OCI-LY7 (cell line): ENCODE measurements around the gene ADAM12. TPM values are rescaled to one million over a fixed set of nuclear protein-coding genes. Genes with fewer than 3 reads are reported as not detected.

Source experiments
- BruUV-seq: library from RNA; stranded (reverse); fragments of 400-500 nt; replicated peaks from 2 replicates; lab custom pipeline; 2021; lab: Mats Ljungman, UMichigan
- CTCF ChIA-PET: fragments of 300-600 bp; sonication (Branson Sonifier 250); formaldehyde crosslinking; loops from one replicate; lab custom pipeline; 2022; ENCODE audit warnings: antibody characterized with exemption; ENCODE audit not compliant: unreplicated experiment; lab: Charles Lee
- POLR2A ChIA-PET: fragments of 300-600 bp; sonication (Branson Sonifier 250); formaldehyde crosslinking; loops from one replicate; lab custom pipeline; 2022; ENCODE audit warnings: antibody characterized with exemption; lab: Charles Lee
- DNase-seq: peaks from one replicate; pipeline ENCODE4 v3.0.0-alpha.2; 2015; ENCODE audit warnings: low spot score
- H2AFZ ChIP-seq: fragments of 200-600 bp; sonication (generic), shearing (Covaris generic); 2 replicates; pipeline ENCODE4 v1.6.1; 2014; ENCODE audit warnings: mild to moderate bottlenecking, antibody characterized with exemption, low read length, moderate library complexity
- H3K27ac ChIP-seq: fragments of 200-600 bp; sonication (generic); 2 replicates; pipeline ENCODE4 v1.5.1; 2014; ENCODE audit warnings: mixed run types, low read depth, mild to moderate bottlenecking, moderate library complexity, low read length, inconsistent platforms; ENCODE audit not compliant: poor library complexity, severe bottlenecking
- H3K36me3 ChIP-seq: fragments of 200-600 bp; sonication (generic); 2 replicates; pipeline ENCODE4 v1.6.1; 2014; ENCODE audit warnings: mild to moderate bottlenecking, antibody characterized with exemption, low read length, moderate library complexity, mixed read lengths; ENCODE audit not compliant: insufficient read depth
- H3K4me1 ChIP-seq: fragments of 200-600 bp; sonication (generic); 2 replicates; pipeline ENCODE4 v1.5.1; 2014; ENCODE audit warnings: mild to moderate bottlenecking, low read length; ENCODE audit not compliant: insufficient read depth, poor library complexity, severe bottlenecking
- H3K4me2 ChIP-seq: fragments of 200-600 bp; sonication (generic); 2 replicates; pipeline ENCODE4 v1.6.1; 2014; ENCODE audit warnings: mild to moderate bottlenecking, low read length
- H3K4me3 ChIP-seq: fragments of 200-600 bp; sonication (generic); 2 replicates; pipeline ENCODE4 v1.5.1; 2014; ENCODE audit warnings: mild to moderate bottlenecking, low read depth, low read length; ENCODE audit not compliant: poor library complexity, severe bottlenecking
- H3K79me2 ChIP-seq: fragments of 200-600 bp; sonication (generic); 2 replicates; pipeline ENCODE4 v1.6.1; 2016; ENCODE audit warnings: low read depth, mild to moderate bottlenecking, low read length, moderate library complexity, mixed read lengths; ENCODE audit not compliant: insufficient read depth
- H3K9me2 ChIP-seq: fragments of 200-600 bp; sonication (generic); 2 replicates; pipeline ENCODE4 v1.6.1; 2016; ENCODE audit warnings: mild to moderate bottlenecking, low read length, mixed read lengths; ENCODE audit not compliant: insufficient read depth
- H3K9me3 ChIP-seq: fragments of 200-600 bp; sonication (generic); 2 replicates; pipeline ENCODE4 v1.6.1; 2014; ENCODE audit warnings: mild to moderate bottlenecking, mixed run types, low read length, mixed read lengths
- H4K20me1 ChIP-seq: fragments of 200-600 bp; sonication (generic); 2 replicates; pipeline ENCODE4 v1.6.1; 2014; ENCODE audit warnings: mild to moderate bottlenecking, antibody characterized with exemption, low read length, moderate library complexity, mixed read lengths; ENCODE audit not compliant: insufficient read depth
- EZH2phosphoT487 ChIP-seq: fragments of 200-600 bp; sonication (generic); IDR thresholded peaks from 2 replicates; pipeline ENCODE4 v1.6.1; 2018; ENCODE audit warnings: low read depth, borderline replicate concordance, mild to moderate bottlenecking, mixed run types, antibody characterized with exemption, low read length, moderate library complexity, mixed read lengths
- intact Hi-C: fragments of 100-400 bp; cut with micrococcal nuclease; formaldehyde crosslinking; loops from one replicate; pipeline ENCODE4 v1.10.0; 2022; ENCODE audit not compliant: unreplicated experiment
- total RNA-seq, 2 experiments: library from RNA; depleted of rRNA in 1 of 2; stranded (reverse); fragments of >200 nt in 1 of 2; shearing (Covaris generic) in 1 of 2; gene quantifications; 2 replicates each; pipeline ENCODE4 v1.2.3, GENCODE V29; 2014 to 2022
- TF ChIP-seq, protein P1 (sequence below): fragments of 200-600 bp; sonication (generic); conservative IDR thresholded peaks from 2 replicates; pipeline ENCODE4 v1.5.1; 2014; ENCODE audit warnings: mild to moderate bottlenecking, antibody characterized with exemption, low read length, moderate library complexity, mixed read lengths

Gene ADAM12
- total RNA-seq, 2 experiments from 2014 or later = 0.06 TPM; not detected in 1

DNA sequence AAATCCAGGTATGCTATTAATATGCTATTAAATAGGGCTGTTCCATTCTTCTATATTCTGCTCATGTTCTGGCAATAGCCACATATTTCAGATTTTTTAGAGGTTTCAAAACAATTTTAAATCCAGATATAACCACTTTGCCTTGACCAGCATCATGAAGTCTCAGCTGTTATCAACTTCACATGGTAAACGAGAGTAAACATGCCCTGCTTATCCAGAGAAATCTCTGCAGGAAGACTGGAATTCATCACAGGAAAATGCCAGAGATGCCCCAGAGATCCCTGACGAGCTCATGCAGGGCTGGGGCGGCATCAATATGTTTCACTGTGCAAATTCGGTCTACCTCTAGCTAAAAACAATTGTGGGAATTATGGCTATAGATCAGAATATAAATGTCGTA, 365.4 kb downstream of the ADAM12 start:
- TF ChIP-seq, protein P1, sequence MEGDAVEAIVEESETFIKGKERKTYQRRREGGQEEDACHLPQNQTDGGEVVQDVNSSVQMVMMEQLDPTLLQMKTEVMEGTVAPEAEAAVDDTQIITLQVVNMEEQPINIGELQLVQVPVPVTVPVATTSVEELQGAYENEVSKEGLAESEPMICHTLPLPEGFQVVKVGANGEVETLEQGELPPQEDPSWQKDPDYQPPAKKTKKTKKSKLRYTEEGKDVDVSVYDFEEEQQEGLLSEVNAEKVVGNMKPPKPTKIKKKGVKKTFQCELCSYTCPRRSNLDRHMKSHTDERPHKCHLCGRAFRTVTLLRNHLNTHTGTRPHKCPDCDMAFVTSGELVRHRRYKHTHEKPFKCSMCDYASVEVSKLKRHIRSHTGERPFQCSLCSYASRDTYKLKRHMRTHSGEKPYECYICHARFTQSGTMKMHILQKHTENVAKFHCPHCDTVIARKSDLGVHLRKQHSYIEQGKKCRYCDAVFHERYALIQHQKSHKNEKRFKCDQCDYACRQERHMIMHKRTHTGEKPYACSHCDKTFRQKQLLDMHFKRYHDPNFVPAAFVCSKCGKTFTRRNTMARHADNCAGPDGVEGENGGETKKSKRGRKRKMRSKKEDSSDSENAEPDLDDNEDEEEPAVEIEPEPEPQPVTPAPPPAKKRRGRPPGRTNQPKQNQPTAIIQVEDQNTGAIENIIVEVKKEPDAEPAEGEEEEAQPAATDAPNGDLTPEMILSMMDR = no peak
- no peak for TF ChIP-seq EZH2phosphoT487
- intact Hi-C loops = no loop called here
- ChIA-PET POLR2A (no interaction called here), CTCF (no interaction called here)
- no peaks in the 10 kb centered on the region for H3K9me3 ChIP-seq
- H2AFZ ChIP-seq = no peak overlapping the region
- H3K27ac ChIP-seq = no peak overlapping the region
- no peaks in the 10 kb centered on the region for H3K4me1 ChIP-seq
- no peak overlapping the region for H3K4me3 ChIP-seq
- no peaks in the 10 kb centered on the region for H4K20me1 ChIP-seq
- no peaks in the 10 kb centered on the region for H3K36me3 ChIP-seq
- no peaks in the 10 kb centered on the region for H3K9me2 ChIP-seq
- H3K79me2 ChIP-seq = no peaks in the 10 kb centered on the region
- no TSS peak for BruUV-seq
- no peak overlapping the region for H3K4me2 ChIP-seq
- DNase-seq = no peak

DNA sequence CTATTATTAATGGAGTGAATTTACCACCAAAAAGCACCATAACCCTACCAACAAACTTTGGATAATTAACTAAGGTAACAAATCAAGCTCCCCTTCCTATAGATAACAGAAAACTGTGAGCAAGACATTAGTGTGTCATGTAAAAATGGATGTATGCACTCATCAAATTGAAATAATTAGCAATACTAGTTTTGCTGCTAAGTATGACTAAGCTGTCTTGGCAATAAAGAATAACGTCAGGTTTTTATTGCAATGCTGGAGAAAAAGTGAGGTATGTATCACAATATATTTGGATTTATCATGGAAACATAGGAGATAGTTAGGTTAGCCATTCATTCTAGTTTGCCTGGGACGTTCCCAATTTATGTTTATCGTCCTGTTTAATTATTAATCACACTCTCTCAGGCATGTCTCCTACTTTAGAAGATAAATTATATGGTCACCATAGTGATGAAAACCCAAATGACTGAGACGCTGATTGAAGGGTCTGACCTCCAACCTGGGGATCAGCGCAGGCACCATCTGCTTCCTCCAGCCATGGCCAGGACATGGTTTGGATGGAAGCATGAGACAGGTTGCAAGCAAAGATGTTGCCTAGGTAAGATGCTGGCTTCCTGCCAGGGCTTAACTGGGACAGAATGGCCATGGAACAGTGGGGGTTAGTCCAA, 366.3 kb downstream of the ADAM12 start:
- no peak overlapping the region for H2AFZ ChIP-seq
- H3K4me2 ChIP-seq = no peak overlapping the region
- no peaks in the 10 kb centered on the region for H4K20me1 ChIP-seq
- H3K4me1 ChIP-seq = no peaks in the 10 kb centered on the region
- TF ChIP-seq, protein P1 = no peak
- no peak for TF ChIP-seq EZH2phosphoT487
- no peaks in the 10 kb centered on the region for H3K36me3 ChIP-seq
- ChIA-PET POLR2A (interaction anchor here (0.6 kb wide), 1 partner anchor 37 kb away, joined by 3 read pairs; no protein-coding TSS in a partner anchor), CTCF (no interaction called here)
- intact Hi-C loops = no loop called here
- H3K27ac ChIP-seq = no peak overlapping the region
- no TSS peak for BruUV-seq
- H3K9me3 ChIP-seq = no peaks in the 10 kb centered on the region
- H3K4me3 ChIP-seq = no peak overlapping the region
- no peaks in the 10 kb centered on the region for H3K9me2 ChIP-seq
- DNase-seq = no peak
- H3K79me2 ChIP-seq = no peaks in the 10 kb centered on the region

DNA sequence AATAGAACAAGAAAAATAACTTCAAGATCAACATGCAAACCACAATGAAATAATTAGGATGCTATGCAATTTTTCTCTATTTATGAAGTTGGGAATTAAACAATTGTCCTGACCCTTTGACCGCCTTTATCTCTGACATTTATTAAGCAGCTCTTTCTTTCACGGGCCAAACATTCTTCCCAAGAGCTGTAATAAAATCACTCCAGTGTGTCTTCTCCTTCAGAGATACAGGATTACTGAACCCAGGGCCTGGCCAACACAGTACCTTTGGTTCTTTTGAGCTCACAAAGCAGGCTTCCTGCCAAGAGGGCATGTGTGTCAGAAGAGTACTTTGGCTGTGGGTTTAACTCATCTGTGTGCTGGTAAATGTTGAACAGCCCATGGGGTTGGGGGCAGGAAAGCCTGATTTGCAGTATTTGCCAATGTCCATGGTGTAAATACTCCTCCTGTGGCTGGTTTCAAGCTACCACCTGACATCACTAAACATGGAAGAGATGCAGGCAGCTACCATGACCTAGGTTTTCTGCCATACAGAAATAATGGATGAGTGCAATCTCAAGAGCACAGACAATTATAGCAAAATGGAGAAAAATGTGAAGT, 370.2 kb downstream of the ADAM12 start:
- TF ChIP-seq EZH2phosphoT487 = no peak
- TF ChIP-seq, protein P1 = no peak
- no peaks in the 10 kb centered on the region for H4K20me1 ChIP-seq
- intact Hi-C loops = no loop called here
- no peaks in the 10 kb centered on the region for H3K79me2 ChIP-seq
- no peak for DNase-seq
- H3K4me3 ChIP-seq = no peak overlapping the region
- no peaks in the 10 kb centered on the region for H3K36me3 ChIP-seq
- no peak overlapping the region for H2AFZ ChIP-seq
- H3K9me2 ChIP-seq = no peaks in the 10 kb centered on the region
- no peaks in the 10 kb centered on the region for H3K9me3 ChIP-seq
- no peak overlapping the region for H3K27ac ChIP-seq
- ChIA-PET POLR2A (no interaction called here), CTCF (interaction anchor here (0.5 kb wide), 1 partner anchor 323 kb away, joined by 4 read pairs; no protein-coding TSS in a partner anchor)
- H3K4me1 ChIP-seq = no peaks in the 10 kb centered on the region
- H3K4me2 ChIP-seq = no peak overlapping the region
- no TSS peak for BruUV-seq
